ENCODE measurements around the gene NSRP1. TPM values are rescaled to one million over a fixed set of nuclear protein-coding genes. Genes with fewer than 3 reads are reported as not detected.

Gene NSRP1
- total and polyA plus RNA-seq, 2 donors: 7.8 to 34.3 TPM

DNA sequence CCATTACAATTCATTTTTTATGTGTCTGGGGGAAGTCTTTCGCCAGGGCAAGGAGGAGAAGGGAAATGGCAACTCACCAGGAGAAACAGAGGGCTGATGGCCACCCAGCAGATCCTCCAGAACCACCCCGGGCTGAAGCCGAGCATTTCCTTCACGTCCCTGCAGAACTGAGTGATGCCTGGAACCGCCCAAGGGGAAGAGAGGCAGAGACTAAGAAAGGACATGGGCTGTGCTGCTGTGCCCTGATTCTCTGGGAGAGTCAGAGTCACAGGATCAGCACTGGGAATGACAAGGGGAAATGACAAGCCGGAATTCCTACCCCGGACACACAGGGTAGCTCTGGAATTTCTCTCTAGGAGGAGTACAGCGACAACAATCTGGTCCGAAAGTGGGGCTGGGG, 91.0 kb downstream of the NSRP1 start:
- no peak for DNase-seq (ENCODE audit: low read depth in 6 of 9, low spot score in 9 of 9)
- 92% methylated on average over 9 of the region's 9 CpGs for WGBS
- H3K27me3 ChIP-seq (ENCODE audit: control insufficient read depth in 2 of 2, insufficient read depth in 1 of 2, low read length in 1 of 2): peaks cover 0 to 3% of the 10 kb centered on the region in 2 donors
- no peaks in the 10 kb centered on the region for H3K4me1 ChIP-seq (ENCODE audit: control insufficient read depth in 2 of 2, insufficient read depth in 2 of 2, low read length in 2 of 2)
- no peak overlapping the region for H3K4me3 ChIP-seq (ENCODE audit: low read length in 2 of 2)
- H3K9me3 ChIP-seq (ENCODE audit: control insufficient read depth in 2 of 2, insufficient read depth in 1 of 2, low read length in 1 of 2): no peaks in the 10 kb centered on the region
- no peaks in the 10 kb centered on the region for H3K36me3 ChIP-seq (ENCODE audit: control insufficient read depth in 2 of 2, insufficient read depth in 2 of 2, low read length in 1 of 2)
- H3K27ac ChIP-seq (ENCODE audit: low read depth in 1 of 2, low read length in 1 of 2): no peak overlapping the region

DNA sequence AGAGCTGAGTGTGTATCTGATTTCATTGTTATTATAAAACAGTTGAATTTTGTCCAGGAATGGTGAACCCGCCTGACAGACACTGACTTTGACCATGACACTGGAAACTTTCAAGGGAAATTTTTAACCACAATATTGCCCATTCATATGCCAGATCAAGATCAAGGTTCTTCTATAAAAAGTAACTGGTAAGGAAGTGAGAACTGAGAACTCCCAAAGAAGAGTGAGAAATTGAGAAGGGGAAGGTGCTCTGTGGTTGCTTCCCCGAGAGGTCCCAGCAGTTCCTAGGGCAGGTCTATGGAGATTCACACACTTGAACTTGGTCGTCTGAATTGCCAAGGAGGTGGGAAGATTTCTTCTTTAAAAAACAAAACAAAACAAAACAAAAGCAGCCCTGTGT, 91.6 kb downstream of the NSRP1 start:
- Histone ChIP-seq H3K27ac (ENCODE audit: low read depth in 1 of 2, low read length in 1 of 2) (no peak overlapping the region), H3K27me3 (ENCODE audit: control insufficient read depth in 2 of 2, insufficient read depth in 1 of 2, low read length in 1 of 2) (peaks cover 0 to 3% of the 10 kb centered on the region in 2 donors), H3K36me3 (ENCODE audit: control insufficient read depth in 2 of 2, insufficient read depth in 2 of 2, low read length in 1 of 2) (no peaks in the 10 kb centered on the region), H3K9me3 (ENCODE audit: control insufficient read depth in 2 of 2, insufficient read depth in 1 of 2, low read length in 1 of 2) (no peaks in the 10 kb centered on the region), H3K4me3 (ENCODE audit: low read length in 2 of 2) (no peak overlapping the region), H3K4me1 (ENCODE audit: control insufficient read depth in 2 of 2, insufficient read depth in 2 of 2, low read length in 2 of 2) (no peaks in the 10 kb centered on the region)
- DNase-seq (ENCODE audit: low read depth in 6 of 9, low spot score in 9 of 9): no peak
- WGBS: 50% methylated on average over 3 of the region's 3 CpGs

DNA sequence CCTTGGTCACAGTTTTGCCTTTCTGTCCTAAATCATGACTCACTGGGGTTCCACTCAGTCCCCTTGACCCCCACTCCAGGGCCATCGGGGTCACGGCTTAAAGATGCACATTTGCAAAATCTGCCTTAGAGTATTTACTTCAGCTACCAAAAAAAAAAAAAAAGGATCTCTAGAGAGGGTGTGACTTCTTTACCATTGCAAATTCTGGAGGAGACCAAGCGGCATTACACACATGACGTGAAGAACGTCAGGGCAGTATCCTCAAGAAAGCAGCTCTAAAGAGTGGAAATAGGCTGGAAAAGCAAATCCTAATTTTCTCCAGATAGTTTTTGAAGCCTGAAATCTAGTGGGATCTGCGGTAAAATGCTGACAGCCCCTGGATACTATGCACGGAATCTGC, 93.3 kb downstream of the NSRP1 start:
- Histone ChIP-seq H3K4me3 (ENCODE audit: low read length in 2 of 2) (no peak overlapping the region), H3K9me3 (ENCODE audit: control insufficient read depth in 2 of 2, insufficient read depth in 1 of 2, low read length in 1 of 2) (no peaks in the 10 kb centered on the region), H3K27ac (ENCODE audit: low read depth in 1 of 2, low read length in 1 of 2) (no peak overlapping the region), H3K4me1 (ENCODE audit: control insufficient read depth in 2 of 2, insufficient read depth in 2 of 2, low read length in 2 of 2) (no peaks in the 10 kb centered on the region), H3K36me3 (ENCODE audit: control insufficient read depth in 2 of 2, insufficient read depth in 2 of 2, low read length in 1 of 2) (no peaks in the 10 kb centered on the region), H3K27me3 (ENCODE audit: control insufficient read depth in 2 of 2, insufficient read depth in 1 of 2, low read length in 1 of 2) (peaks cover 0 to 3% of the 10 kb centered on the region in 2 donors)
- 97% methylated on average over 7 of the region's 7 CpGs for whole genome bisulfite sequencing
- DNase-seq (ENCODE audit: low read depth in 6 of 9, low spot score in 9 of 9): no peak

DNA sequence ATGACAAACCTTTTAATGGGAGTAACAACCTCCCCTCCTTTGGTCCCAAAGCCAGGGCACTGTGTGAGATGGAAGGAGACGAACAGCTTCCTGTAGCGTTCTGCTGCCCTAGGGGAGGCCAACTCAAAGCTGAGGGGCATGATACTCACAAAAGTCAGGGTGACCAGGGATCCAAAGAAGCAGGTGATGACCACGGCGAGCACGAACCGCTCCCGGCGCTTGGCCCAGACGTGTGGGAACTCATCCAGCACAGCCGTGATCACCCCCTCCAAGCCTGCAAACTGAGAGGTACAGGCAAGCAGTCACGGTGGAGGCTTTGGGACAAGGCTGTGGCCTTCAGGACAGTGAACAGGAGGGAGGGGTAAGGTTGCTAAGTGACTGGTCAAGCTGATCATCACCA, 93.8 kb downstream of the NSRP1 start:
- H3K4me3 ChIP-seq (ENCODE audit: low read length in 2 of 2): no peak overlapping the region
- WGBS: 95% methylated on average over 11 of the region's 11 CpGs
- H3K9me3 ChIP-seq (ENCODE audit: control insufficient read depth in 2 of 2, insufficient read depth in 1 of 2, low read length in 1 of 2): no peaks in the 10 kb centered on the region
- H3K4me1 ChIP-seq (ENCODE audit: control insufficient read depth in 2 of 2, insufficient read depth in 2 of 2, low read length in 2 of 2): no peaks in the 10 kb centered on the region
- H3K27ac ChIP-seq (ENCODE audit: low read depth in 1 of 2, low read length in 1 of 2): no peak overlapping the region
- H3K27me3 ChIP-seq (ENCODE audit: control insufficient read depth in 2 of 2, insufficient read depth in 1 of 2, low read length in 1 of 2): peaks cover 0 to 3% of the 10 kb centered on the region in 2 donors
- DNase-seq (ENCODE audit: low read depth in 6 of 9, low spot score in 9 of 9): no peak
- H3K36me3 ChIP-seq (ENCODE audit: control insufficient read depth in 2 of 2, insufficient read depth in 2 of 2, low read length in 1 of 2): no peaks in the 10 kb centered on the region

DNA sequence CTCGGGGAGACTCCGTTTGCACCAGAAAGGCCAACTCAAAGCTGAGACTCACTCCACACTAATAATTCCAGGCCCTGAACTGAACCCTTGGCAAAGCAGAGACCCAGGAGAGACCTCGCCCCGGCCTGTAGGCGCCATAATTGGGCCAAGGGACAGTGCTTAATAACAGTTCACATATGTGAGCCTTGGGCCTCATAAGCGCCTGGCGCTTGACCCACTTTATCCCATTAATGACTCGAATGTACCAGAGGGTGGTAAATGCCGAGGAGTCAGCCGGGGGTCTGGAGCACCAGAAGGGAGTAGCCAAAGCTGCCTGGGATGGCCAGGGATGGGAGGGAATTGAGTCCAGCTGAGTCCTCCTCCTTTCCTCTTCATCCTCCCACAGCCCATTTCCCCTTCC, 94.3 kb downstream of the NSRP1 start:
- Histone ChIP-seq H3K27me3 (ENCODE audit: control insufficient read depth in 2 of 2, insufficient read depth in 1 of 2, low read length in 1 of 2) (peaks cover 0 to 2% of the 10 kb centered on the region in 2 donors), H3K4me1 (ENCODE audit: control insufficient read depth in 2 of 2, insufficient read depth in 2 of 2, low read length in 2 of 2) (no peaks in the 10 kb centered on the region), H3K36me3 (ENCODE audit: control insufficient read depth in 2 of 2, insufficient read depth in 2 of 2, low read length in 1 of 2) (no peaks in the 10 kb centered on the region), H3K9me3 (ENCODE audit: control insufficient read depth in 2 of 2, insufficient read depth in 1 of 2, low read length in 1 of 2) (no peaks in the 10 kb centered on the region), H3K27ac (ENCODE audit: low read depth in 1 of 2, low read length in 1 of 2) (no peak overlapping the region), H3K4me3 (ENCODE audit: low read length in 2 of 2) (no peak overlapping the region)
- 97% methylated on average over 10 of the region's 10 CpGs for WGBS
- no peak for DNase-seq (ENCODE audit: low read depth in 6 of 9, low spot score in 9 of 9)

DNA sequence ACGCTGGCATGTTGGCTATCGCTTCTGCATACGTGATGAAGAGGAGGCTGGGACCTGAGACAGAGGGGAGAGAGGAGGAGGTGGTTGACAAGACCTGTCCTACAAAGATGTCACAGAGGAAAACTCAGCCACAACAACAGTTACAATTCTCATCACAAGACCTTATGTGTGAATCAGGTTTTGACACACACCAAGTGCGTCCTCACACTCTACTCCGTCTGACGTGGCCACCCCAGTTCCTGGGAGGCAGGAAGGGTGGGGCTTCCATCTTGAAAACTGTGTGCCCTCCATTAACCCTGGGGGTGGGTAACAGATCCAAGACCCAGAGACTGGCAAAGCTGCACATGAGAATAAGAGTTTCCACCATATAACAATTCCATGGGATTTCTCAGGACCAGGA, 94.8 kb downstream of the NSRP1 start:
- DNase-seq (ENCODE audit: low read depth in 6 of 9, low spot score in 9 of 9): no peak
- Histone ChIP-seq H3K27ac (ENCODE audit: low read depth in 1 of 2, low read length in 1 of 2) (no peak overlapping the region), H3K27me3 (ENCODE audit: control insufficient read depth in 2 of 2, insufficient read depth in 1 of 2, low read length in 1 of 2) (peaks cover 0 to 2% of the 10 kb centered on the region in 2 donors), H3K4me3 (ENCODE audit: low read length in 2 of 2) (no peak overlapping the region), H3K36me3 (ENCODE audit: control insufficient read depth in 2 of 2, insufficient read depth in 2 of 2, low read length in 1 of 2) (no peaks in the 10 kb centered on the region), H3K9me3 (ENCODE audit: control insufficient read depth in 2 of 2, insufficient read depth in 1 of 2, low read length in 1 of 2) (no peaks in the 10 kb centered on the region), H3K4me1 (ENCODE audit: control insufficient read depth in 2 of 2, insufficient read depth in 2 of 2, low read length in 2 of 2) (no peaks in the 10 kb centered on the region)
- WGBS: 97% methylated on average over 6 of the region's 6 CpGs

DNA sequence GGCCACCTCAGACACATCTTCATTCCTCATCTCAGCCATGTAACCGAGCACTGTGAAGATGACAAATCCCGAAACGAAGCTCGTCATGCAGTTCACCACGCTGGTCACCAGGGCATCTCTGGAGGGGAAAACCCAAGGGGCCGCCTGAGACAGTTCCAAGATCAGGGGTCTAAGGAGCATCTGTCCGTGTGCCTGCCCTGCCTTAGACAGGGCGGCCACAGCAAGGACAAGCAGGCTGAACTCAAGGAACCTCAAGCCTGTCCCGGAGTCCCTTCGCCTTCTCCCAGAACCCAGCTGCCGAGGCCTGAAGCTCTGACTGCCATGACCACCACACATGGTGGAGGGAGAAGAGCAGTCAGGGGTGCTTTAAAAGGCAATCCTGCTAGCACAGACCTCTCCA, 96.1 kb downstream of the NSRP1 start:
- H3K27me3 ChIP-seq (ENCODE audit: control insufficient read depth in 2 of 2, insufficient read depth in 1 of 2, low read length in 1 of 2): peaks cover 0 to 2% of the 10 kb centered on the region in 2 donors
- H3K27ac ChIP-seq (ENCODE audit: low read depth in 1 of 2, low read length in 1 of 2): no peak overlapping the region
- no peak for DNase-seq (ENCODE audit: low read depth in 6 of 9, low spot score in 9 of 9)
- no peaks in the 10 kb centered on the region for H3K36me3 ChIP-seq (ENCODE audit: control insufficient read depth in 2 of 2, insufficient read depth in 2 of 2, low read length in 1 of 2)
- no peaks in the 10 kb centered on the region for H3K4me1 ChIP-seq (ENCODE audit: control insufficient read depth in 2 of 2, insufficient read depth in 2 of 2, low read length in 2 of 2)
- WGBS: 97% methylated on average over 11 of the region's 11 CpGs
- no peaks in the 10 kb centered on the region for H3K9me3 ChIP-seq (ENCODE audit: control insufficient read depth in 2 of 2, insufficient read depth in 1 of 2, low read length in 1 of 2)
- H3K4me3 ChIP-seq (ENCODE audit: low read length in 2 of 2): no peak overlapping the region

DNA sequence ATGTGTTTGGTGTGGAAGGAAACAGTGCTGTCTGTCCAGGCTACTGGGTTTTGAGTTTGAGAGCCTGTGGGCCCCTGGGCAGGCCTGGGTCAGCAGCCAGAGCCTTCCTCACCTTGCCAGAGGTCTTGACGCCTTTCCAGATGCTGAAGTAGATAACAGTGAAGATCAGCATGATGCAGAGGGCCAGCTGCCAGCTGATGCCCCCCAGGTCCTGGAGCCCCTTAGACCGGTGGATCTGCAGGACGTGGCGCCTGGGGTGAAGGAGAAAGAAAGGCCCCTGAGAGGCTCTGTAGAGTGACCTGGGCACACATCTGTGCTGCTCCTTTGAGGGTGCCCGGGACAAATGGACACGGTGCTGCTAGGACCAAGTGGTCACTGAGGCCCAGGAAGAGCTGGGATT, 100.4 kb downstream of the NSRP1 start:
- WGBS: 97% methylated on average over 6 of the region's 6 CpGs

DNA sequence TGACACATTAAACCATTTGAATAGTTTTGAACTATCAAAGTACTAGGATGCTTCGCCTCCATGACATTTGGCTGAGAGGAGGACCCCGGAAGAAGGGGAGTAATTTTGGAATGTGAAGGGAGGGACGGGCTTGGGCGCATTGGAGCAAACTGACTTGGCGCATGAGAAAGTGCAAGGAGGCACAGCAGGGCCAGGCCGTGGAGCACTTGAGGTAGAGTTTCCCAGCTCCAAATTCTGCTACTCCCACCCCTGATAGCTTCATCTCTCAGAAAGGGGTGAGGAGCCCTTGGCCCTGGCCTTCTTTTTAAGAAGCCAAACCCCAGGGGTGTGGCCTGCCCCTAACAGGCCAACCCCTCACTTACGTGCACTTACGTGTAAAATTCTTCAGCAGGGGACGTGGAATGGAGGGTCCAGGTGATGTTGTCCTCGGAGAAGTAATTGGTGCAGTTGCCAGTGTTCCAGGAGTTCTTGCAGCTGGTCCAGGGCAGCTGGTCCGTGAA, 101.2 kb downstream of the NSRP1 start:
- H3K27me3 ChIP-seq (ENCODE audit: control insufficient read depth in 2 of 2, insufficient read depth in 1 of 2, low read length in 1 of 2): no peaks in the 10 kb centered on the region
- H3K4me1 ChIP-seq (ENCODE audit: control insufficient read depth in 2 of 2, insufficient read depth in 2 of 2, low read length in 2 of 2): no peaks in the 10 kb centered on the region
- peaks cover 0 to 5% of the 10 kb centered on the region in 2 donors for H3K9me3 ChIP-seq (ENCODE audit: control insufficient read depth in 2 of 2, insufficient read depth in 1 of 2, low read length in 1 of 2)
- no peak overlapping the region for H3K27ac ChIP-seq (ENCODE audit: low read depth in 1 of 2, low read length in 1 of 2)
- WGBS: 98% methylated on average over 11 of the region's 11 CpGs
- no peaks in the 10 kb centered on the region for H3K36me3 ChIP-seq (ENCODE audit: control insufficient read depth in 2 of 2, insufficient read depth in 2 of 2, low read length in 1 of 2)
- DNase-seq (ENCODE audit: low read depth in 6 of 9, low spot score in 9 of 9): no peak
- H3K4me3 ChIP-seq (ENCODE audit: low read length in 2 of 2): no peak overlapping the region

More for the DNA sequence above, 100.4 kb downstream of the NSRP1 start:
- H3K4me3 ChIP-seq (ENCODE audit: low read length in 2 of 2): no peak overlapping the region
- H3K36me3 ChIP-seq (ENCODE audit: control insufficient read depth in 2 of 2, insufficient read depth in 2 of 2, low read length in 1 of 2): no peaks in the 10 kb centered on the region
- no peaks in the 10 kb centered on the region for H3K27me3 ChIP-seq (ENCODE audit: control insufficient read depth in 2 of 2, insufficient read depth in 1 of 2, low read length in 1 of 2)
- peaks cover 0 to 5% of the 10 kb centered on the region in 2 donors for H3K9me3 ChIP-seq (ENCODE audit: control insufficient read depth in 2 of 2, insufficient read depth in 1 of 2, low read length in 1 of 2)
- DNase-seq (ENCODE audit: low read depth in 6 of 9, low spot score in 9 of 9): no peak
- no peaks in the 10 kb centered on the region for H3K4me1 ChIP-seq (ENCODE audit: control insufficient read depth in 2 of 2, insufficient read depth in 2 of 2, low read length in 2 of 2)
- H3K27ac ChIP-seq (ENCODE audit: low read depth in 1 of 2, low read length in 1 of 2): no peak overlapping the region

DNA sequence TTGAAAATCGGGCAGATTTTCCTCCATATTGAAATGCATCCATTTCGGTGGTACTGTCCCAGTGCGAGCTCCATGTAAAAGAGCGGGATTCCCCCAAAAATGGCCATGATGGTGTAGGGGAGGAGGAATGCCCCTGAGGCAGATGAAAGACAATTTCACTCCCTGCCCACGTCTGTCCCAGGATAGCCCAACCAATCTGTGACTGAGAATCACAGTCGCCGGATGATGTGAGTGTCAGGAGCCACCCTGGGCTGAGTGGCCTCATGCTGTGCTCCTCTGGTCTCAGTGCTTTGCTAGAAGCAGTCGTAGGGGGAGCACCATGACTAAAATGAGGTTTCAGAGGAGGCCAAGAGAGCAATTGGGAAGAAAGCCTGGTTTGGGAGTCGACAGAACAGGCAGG, 102.2 kb downstream of the NSRP1 start:
- H3K4me1 ChIP-seq (ENCODE audit: control insufficient read depth in 2 of 2, insufficient read depth in 2 of 2, low read length in 2 of 2): no peaks in the 10 kb centered on the region
- WGBS: 95% methylated on average over 9 of the region's 9 CpGs
- H3K9me3 ChIP-seq (ENCODE audit: control insufficient read depth in 2 of 2, insufficient read depth in 1 of 2, low read length in 1 of 2): peaks cover 0 to 5% of the 10 kb centered on the region in 2 donors
- DNase-seq (ENCODE audit: low read depth in 6 of 9, low spot score in 9 of 9): no peak
- H3K27me3 ChIP-seq (ENCODE audit: control insufficient read depth in 2 of 2, insufficient read depth in 1 of 2, low read length in 1 of 2): no peaks in the 10 kb centered on the region
- H3K4me3 ChIP-seq (ENCODE audit: low read length in 2 of 2): no peak overlapping the region
- H3K36me3 ChIP-seq (ENCODE audit: control insufficient read depth in 2 of 2, insufficient read depth in 2 of 2, low read length in 1 of 2): no peaks in the 10 kb centered on the region
- no peak overlapping the region for H3K27ac ChIP-seq (ENCODE audit: low read depth in 1 of 2, low read length in 1 of 2)
